HCT116 (cell line): ENCODE data around the gene GRK1. TPM values are rescaled to one million over a fixed set of nuclear protein-coding genes. Genes with fewer than 3 reads are reported as not detected.

Source experiments
- ATAC-seq: fragments of 200-7000 bp; cut with Tn5 transposase; 2 replicates; pipeline ENCODE4 v1.9.1; 2020; ENCODE audit warnings: mild to moderate bottlenecking, moderate library complexity
- BruUV-seq: library from RNA; stranded (reverse); fragments of 400-500 nt; replicated peaks from 2 replicates; lab custom pipeline; 2021; lab: Mats Ljungman, UMichigan
- CTCF ChIA-PET: fragments of 300-600 bp; sonication (Branson Sonifier 250); formaldehyde crosslinking; loops from one replicate; lab custom pipeline; 2021; ENCODE audit warnings: antibody characterized with exemption; lab: Charles Lee
- POLR2A ChIA-PET: fragments of 300-600, 350-600 bp; sonication (Branson Sonifier 250); formaldehyde crosslinking; loops from one replicate; lab custom pipeline; 2021; ENCODE audit warnings: antibody characterized with exemption; lab: Charles Lee
- RAD21 ChIA-PET, 2 experiments: fragments of 300-600 bp; sonication (Branson Sonifier 250); formaldehyde crosslinking; loops; one replicate each; lab custom pipeline; 2023; ENCODE audit warnings: low total read pairs in 2 of 2; ENCODE audit not compliant: uncharacterized antibody in 2 of 2, unreplicated experiment in 2 of 2, low non-redundant PET in 1 of 2; lab: Charles Lee
- DNase-seq: peaks from one replicate; pipeline ENCODE4 v3.0.0-alpha.2; 2010; ENCODE audit warnings: low read depth, low spot score
- H2AFZ ChIP-seq: fragments of 200-600 bp; shearing (Covaris generic), sonication (generic); 2 replicates; pipeline ENCODE4 v1.6.1; 2017; ENCODE audit warnings: low read depth, mixed run types, mixed read lengths, antibody characterized with exemption, low read length; ENCODE audit not compliant: poor library complexity, severe bottlenecking
- H3K27ac ChIP-seq: 2 replicates; pipeline ENCODE4 v1.5.1; 2012; ENCODE audit warnings: low read depth, low read length
- H3K27me3 ChIP-seq: fragments of 200-600 bp; sonication (generic); 2 replicates; pipeline ENCODE4 v1.6.1; 2016; ENCODE audit warnings: mixed run types, low read length, mixed read lengths; ENCODE audit not compliant: insufficient read depth
- H3K36me3 ChIP-seq, 2 experiments: fragments of 200-500 bp in 1 of 2; fragments of 200-600 bp in 1 of 2; sonication (Bioruptor generic) in 1 of 2; sonication (generic) in 1 of 2; 2 replicates each; pipeline versions ENCODE4 v1.5.1 to v1.6.1; 2014 to 2016; ENCODE audit warnings: low read length in 2 of 2, inconsistent platforms in 1 of 2, mixed read lengths in 1 of 2, mixed run types in 1 of 2; ENCODE audit not compliant: insufficient read depth in 2 of 2, control insufficient read depth in 1 of 2
- H3K4me1 ChIP-seq, 2 experiments: fragments of 200-600 bp in 1 of 2; sonication (generic) in 1 of 2; 2 replicates each; pipeline versions ENCODE4 v1.5.1 to v1.6.1; 2012 to 2017; ENCODE audit warnings: low read length in 2 of 2, inconsistent platforms in 1 of 2, mild to moderate bottlenecking in 1 of 2, mixed read lengths in 1 of 2, mixed run types in 1 of 2, moderate library complexity in 1 of 2; ENCODE audit not compliant: insufficient read depth in 2 of 2, control insufficient read depth in 1 of 2
- H3K4me2 ChIP-seq: fragments of 200-600 bp; sonication (generic); 2 replicates; pipeline ENCODE4 v1.6.1; 2017; ENCODE audit warnings: mixed run types, low read length, mixed read lengths
- H3K4me3 ChIP-seq, 2 experiments: fragments of 200-600 bp in 1 of 2; sonication (generic) in 1 of 2; replicated peaks in 1 of 2; 2 replicates each; pipeline ENCODE4 v1.5.1; 2011 to 2016; ENCODE audit warnings: low read length in 2 of 2, control low read depth in 1 of 2, low read depth in 1 of 2, mild to moderate bottlenecking in 1 of 2, mixed read lengths in 1 of 2, mixed run types in 1 of 2
- H3K79me2 ChIP-seq: fragments of 200-600 bp; sonication (generic); 2 replicates; pipeline ENCODE4 v1.6.1; 2017; ENCODE audit warnings: mild to moderate bottlenecking, mixed run types, low read length, moderate library complexity, mixed read lengths; ENCODE audit not compliant: insufficient read depth
- H3K9ac ChIP-seq: fragments of 200-600 bp; sonication (generic); 2 replicates; pipeline ENCODE4 v1.6.1; 2016; ENCODE audit warnings: low read length, mixed read lengths
- H3K9me2 ChIP-seq: fragments of 200-600 bp; sonication (generic), shearing (Covaris generic); 2 replicates; pipeline ENCODE4 v1.6.1; 2017; ENCODE audit warnings: mixed run types, mild to moderate bottlenecking, moderate library complexity; ENCODE audit not compliant: insufficient read depth
- H3K9me3 ChIP-seq, 2 experiments: fragments of 200-500 bp in 1 of 2; fragments of 200-600 bp in 1 of 2; sonication (Bioruptor generic) in 1 of 2; sonication (generic) in 1 of 2; 2 replicates each; pipeline ENCODE4 v1.6.1; 2014 to 2017; ENCODE audit warnings: low read length in 2 of 2, mixed read lengths in 2 of 2, inconsistent platforms in 1 of 2, low read depth in 1 of 2, mild to moderate bottlenecking in 1 of 2, mixed run types in 1 of 2, moderate library complexity in 1 of 2; ENCODE audit not compliant: control insufficient read depth in 1 of 2, insufficient read depth in 1 of 2
- H4K20me1 ChIP-seq: fragments of 200-600 bp; sonication (generic), shearing (Covaris generic); 2 replicates; pipeline ENCODE4 v1.6.1; 2017; ENCODE audit warnings: mixed run types, mild to moderate bottlenecking, moderate library complexity; ENCODE audit not compliant: insufficient read depth
- CBX3 ChIP-seq: IDR thresholded peaks from 2 replicates; pipeline ENCODE4 v1.6.1; 2012; ENCODE audit warnings: low read depth
- CEBPB ChIP-seq: IDR thresholded peaks from 2 replicates; pipeline ENCODE4 v1.6.1; 2012; ENCODE audit warnings: low read depth
- ELF1 ChIP-seq: IDR thresholded peaks from 2 replicates; pipeline ENCODE4 v1.6.1; 2012; ENCODE audit warnings: low read depth, borderline replicate concordance
- FOSL1 ChIP-seq: IDR thresholded peaks from 2 replicates; pipeline ENCODE4 v1.6.1; 2012; ENCODE audit warnings: low read depth
- JUND ChIP-seq: IDR thresholded peaks from 2 replicates; pipeline ENCODE4 v1.6.1; 2012
- MAX ChIP-seq: IDR thresholded peaks from 2 replicates; pipeline ENCODE4 v1.6.1; 2012
- POLR2A ChIP-seq: IDR thresholded peaks from 2 replicates; pipeline ENCODE4 v1.7.0; 2011; ENCODE audit warnings: borderline replicate concordance; ENCODE audit not compliant: insufficient read depth, insufficient read length; ENCODE audit errors: extremely low read depth
- POLR2AphosphoS5 ChIP-seq: IDR thresholded peaks from 2 replicates; pipeline ENCODE4 v1.6.1; 2011; ENCODE audit warnings: mild to moderate bottlenecking, low read depth, low read length, moderate library complexity
- RAD21 ChIP-seq: IDR thresholded peaks from 2 replicates; pipeline ENCODE4 v1.6.1; 2012; ENCODE audit warnings: low read depth, mild to moderate bottlenecking
- TCF7L2 ChIP-seq: IDR thresholded peaks from 2 replicates; pipeline ENCODE4 v1.7.0; 2011; ENCODE audit warnings: borderline replicate concordance, inconsistent platforms; ENCODE audit not compliant: insufficient read depth, insufficient read length; ENCODE audit errors: extremely low read depth
- YY1 ChIP-seq: IDR thresholded peaks from 2 replicates; pipeline ENCODE4 v1.6.1; 2011; ENCODE audit warnings: low read length, low read depth, moderate library complexity, mild to moderate bottlenecking; ENCODE audit not compliant: insufficient replicate concordance; ENCODE audit errors: extremely low read depth
- ZFX ChIP-seq: fragments of 450-650 bp; IDR thresholded peaks from 2 replicates; pipeline ENCODE4 v1.6.1; 2017
- ZNF274 ChIP-seq: fragments of 200-500 bp; sonication (Bioruptor generic); IDR thresholded peaks from 2 replicates; pipeline ENCODE4 v1.6.1; 2014; ENCODE audit warnings: mild to moderate bottlenecking, low read depth, low read length, inconsistent platforms
- intact Hi-C: fragments of 100-400 bp; cut with micrococcal nuclease; formaldehyde crosslinking; loops from 2 replicates; pipeline ENCODE4 v1.10.0; 2022
- total RNA-seq: library from RNA; stranded (reverse); gene quantifications from one replicate; pipeline ENCODE4 v1.2.1, GENCODE V29; 2021; ENCODE audit not compliant: unreplicated experiment
- TF ChIP-seq, protein P1 (sequence below): IDR thresholded peaks from 2 replicates; pipeline ENCODE4 v1.6.1; 2012; ENCODE audit warnings: low read depth
- TF ChIP-seq, protein P2 (sequence below), 3 experiments: fragments of 200-600 bp in 1 of 3; sonication (generic) in 1 of 3; IDR thresholded peaks in 2 of 3; conservative IDR thresholded peaks in 1 of 3; 2 replicates each; pipeline ENCODE4 v1.5.1; 2012 to 2017; ENCODE audit warnings: low read depth in 2 of 3, low read length in 2 of 3, antibody characterized with exemption in 1 of 3, borderline replicate concordance in 1 of 3, control low read depth in 1 of 3, mild to moderate bottlenecking in 1 of 3, mixed read lengths in 1 of 3, mixed run types in 1 of 3, moderate library complexity in 1 of 3; ENCODE audit not compliant: insufficient read depth in 1 of 3

The GRK1 gene
- total RNA-seq, 1 experiment from 2014 or later = not detected

DNA sequence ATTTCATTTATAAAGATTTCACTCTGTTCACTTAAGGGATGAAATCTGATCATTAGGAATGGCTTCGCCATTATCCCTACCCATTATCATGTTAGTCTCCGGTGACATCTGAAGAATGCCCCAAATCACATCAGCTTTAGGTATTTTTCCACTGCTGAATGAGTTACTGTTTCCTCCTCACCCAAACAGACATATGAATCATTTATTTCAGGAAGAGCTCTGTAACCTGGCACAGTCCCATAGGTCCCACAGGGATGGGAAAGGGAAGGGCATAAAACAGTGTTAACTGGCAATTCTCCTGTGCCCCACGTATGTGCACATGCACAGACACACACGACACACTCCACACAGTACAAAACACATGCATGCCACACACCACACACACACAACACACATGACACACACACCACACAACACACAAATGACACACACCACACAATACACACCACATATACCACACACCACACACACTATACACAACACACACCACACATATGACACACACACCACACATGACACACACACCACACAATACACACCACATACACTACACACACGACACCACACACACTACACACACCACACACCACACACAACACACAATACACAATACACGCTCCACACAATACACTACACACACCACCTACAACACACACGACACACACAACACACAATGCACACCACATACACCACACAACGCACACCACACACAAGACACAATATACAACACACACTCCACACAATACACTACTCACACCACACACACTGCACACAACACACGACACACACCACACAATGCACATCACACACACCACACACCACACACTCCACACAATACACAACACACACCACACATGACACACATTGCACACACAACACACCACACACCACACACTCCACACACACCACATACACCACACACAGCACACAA lies 107.4 kb downstream of the GRK1 start:
- CTCF ChIA-PET = no interaction called here
- DNase-seq = no peak
- no peaks in the 10 kb centered on the region for H3K27me3 ChIP-seq
- TF ChIP-seq FOSL1 (no peak), ELF1 (no peak), RAD21 (no peak), POLR2AphosphoS5 (no peak), ZFX (no peak), POLR2A (no peak), CEBPB (no peak), ZNF274 (no peak), YY1 (no peak), TCF7L2 (no peak), JUND (no peak), CBX3 (no peak), MAX (no peak)
- TF ChIP-seq, protein P1, sequence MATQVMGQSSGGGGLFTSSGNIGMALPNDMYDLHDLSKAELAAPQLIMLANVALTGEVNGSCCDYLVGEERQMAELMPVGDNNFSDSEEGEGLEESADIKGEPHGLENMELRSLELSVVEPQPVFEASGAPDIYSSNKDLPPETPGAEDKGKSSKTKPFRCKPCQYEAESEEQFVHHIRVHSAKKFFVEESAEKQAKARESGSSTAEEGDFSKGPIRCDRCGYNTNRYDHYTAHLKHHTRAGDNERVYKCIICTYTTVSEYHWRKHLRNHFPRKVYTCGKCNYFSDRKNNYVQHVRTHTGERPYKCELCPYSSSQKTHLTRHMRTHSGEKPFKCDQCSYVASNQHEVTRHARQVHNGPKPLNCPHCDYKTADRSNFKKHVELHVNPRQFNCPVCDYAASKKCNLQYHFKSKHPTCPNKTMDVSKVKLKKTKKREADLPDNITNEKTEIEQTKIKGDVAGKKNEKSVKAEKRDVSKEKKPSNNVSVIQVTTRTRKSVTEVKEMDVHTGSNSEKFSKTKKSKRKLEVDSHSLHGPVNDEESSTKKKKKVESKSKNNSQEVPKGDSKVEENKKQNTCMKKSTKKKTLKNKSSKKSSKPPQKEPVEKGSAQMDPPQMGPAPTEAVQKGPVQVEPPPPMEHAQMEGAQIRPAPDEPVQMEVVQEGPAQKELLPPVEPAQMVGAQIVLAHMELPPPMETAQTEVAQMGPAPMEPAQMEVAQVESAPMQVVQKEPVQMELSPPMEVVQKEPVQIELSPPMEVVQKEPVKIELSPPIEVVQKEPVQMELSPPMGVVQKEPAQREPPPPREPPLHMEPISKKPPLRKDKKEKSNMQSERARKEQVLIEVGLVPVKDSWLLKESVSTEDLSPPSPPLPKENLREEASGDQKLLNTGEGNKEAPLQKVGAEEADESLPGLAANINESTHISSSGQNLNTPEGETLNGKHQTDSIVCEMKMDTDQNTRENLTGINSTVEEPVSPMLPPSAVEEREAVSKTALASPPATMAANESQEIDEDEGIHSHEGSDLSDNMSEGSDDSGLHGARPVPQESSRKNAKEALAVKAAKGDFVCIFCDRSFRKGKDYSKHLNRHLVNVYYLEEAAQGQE = no peak
- TF ChIP-seq, protein P2, sequence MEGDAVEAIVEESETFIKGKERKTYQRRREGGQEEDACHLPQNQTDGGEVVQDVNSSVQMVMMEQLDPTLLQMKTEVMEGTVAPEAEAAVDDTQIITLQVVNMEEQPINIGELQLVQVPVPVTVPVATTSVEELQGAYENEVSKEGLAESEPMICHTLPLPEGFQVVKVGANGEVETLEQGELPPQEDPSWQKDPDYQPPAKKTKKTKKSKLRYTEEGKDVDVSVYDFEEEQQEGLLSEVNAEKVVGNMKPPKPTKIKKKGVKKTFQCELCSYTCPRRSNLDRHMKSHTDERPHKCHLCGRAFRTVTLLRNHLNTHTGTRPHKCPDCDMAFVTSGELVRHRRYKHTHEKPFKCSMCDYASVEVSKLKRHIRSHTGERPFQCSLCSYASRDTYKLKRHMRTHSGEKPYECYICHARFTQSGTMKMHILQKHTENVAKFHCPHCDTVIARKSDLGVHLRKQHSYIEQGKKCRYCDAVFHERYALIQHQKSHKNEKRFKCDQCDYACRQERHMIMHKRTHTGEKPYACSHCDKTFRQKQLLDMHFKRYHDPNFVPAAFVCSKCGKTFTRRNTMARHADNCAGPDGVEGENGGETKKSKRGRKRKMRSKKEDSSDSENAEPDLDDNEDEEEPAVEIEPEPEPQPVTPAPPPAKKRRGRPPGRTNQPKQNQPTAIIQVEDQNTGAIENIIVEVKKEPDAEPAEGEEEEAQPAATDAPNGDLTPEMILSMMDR (IDR thresholded peaks at IDR 0.05 in 2 of 3, conservative IDR thresholded peaks at IDR 0.05 in 1 of 3; ENCODE audit: borderline replicate concordance in 1 of 3, insufficient read depth in 1 of 3, low read depth in 2 of 3, low read length in 2 of 3) = no peak
- no peaks in the 10 kb centered on the region for H4K20me1 ChIP-seq
- no TSS peak for BruUV-seq
- no peak overlapping the region for H3K9ac ChIP-seq
- no peaks in the 10 kb centered on the region for H3K9me3 ChIP-seq
- H3K4me2 ChIP-seq = no peak overlapping the region
- no peak overlapping the region for H3K27ac ChIP-seq
- no peak overlapping the region for H3K4me3 ChIP-seq
- no peak overlapping the region for H2AFZ ChIP-seq
- POLR2A ChIA-PET = no interaction called here
- no peaks in the 10 kb centered on the region for H3K79me2 ChIP-seq
- no peaks in the 10 kb centered on the region for H3K9me2 ChIP-seq
- no peak for ATAC-seq
- H3K36me3 ChIP-seq = no peaks in the 10 kb centered on the region
- RAD21 ChIA-PET = no interaction called here
- peaks cover 0 to 8% of the 10 kb centered on the region in 2 experiments; a peak in 2 of 4 replicates for H3K4me1 ChIP-seq
- intact Hi-C loops = no loop called here
